Middle frontal gyrus (tissue), 1 donor: ENCODE data around the gene MAP3K1.

Source experiments
- DNase-seq: peaks from one replicate; pipeline ENCODE4 v3.0.0-alpha.2; 2015; ENCODE audit warnings: low spot score; ENCODE audit errors: extremely low spot score

MAP3K1 gene

DNA sequence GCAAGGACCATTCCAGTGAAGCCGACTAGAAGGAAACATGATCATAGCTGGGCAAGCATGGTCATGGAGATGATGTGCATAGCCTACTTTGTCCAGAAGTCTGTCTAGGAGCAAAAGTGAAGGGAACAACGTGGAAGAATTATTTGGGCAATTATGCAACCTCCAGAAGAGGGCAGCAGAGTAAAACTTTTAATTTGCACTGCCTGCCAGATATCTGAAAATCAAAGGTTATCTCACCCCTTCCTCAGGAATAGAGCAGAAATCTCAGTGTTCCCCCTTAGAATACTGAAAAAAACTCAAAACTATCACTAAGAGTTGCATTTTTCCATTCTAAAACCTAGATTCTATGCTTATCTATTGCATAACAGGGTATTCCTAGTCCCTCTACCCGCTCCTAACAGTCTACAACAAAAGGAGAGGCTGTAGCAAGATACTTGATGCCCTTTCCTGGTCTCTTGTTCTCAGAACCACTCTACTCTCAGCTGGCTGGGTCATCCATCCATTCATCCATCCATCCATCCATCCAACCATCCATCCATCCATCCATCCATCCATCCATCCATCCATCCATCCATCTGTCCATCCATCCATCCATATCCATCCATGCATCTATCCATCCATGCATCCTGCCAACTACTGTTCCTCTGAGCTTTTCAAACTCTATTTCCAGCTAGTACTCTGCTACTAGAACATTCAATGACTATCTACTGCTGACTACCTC is 85.7 kb downstream of the MAP3K1 start:
- peak; percentile 33 for DNase-seq

DNA sequence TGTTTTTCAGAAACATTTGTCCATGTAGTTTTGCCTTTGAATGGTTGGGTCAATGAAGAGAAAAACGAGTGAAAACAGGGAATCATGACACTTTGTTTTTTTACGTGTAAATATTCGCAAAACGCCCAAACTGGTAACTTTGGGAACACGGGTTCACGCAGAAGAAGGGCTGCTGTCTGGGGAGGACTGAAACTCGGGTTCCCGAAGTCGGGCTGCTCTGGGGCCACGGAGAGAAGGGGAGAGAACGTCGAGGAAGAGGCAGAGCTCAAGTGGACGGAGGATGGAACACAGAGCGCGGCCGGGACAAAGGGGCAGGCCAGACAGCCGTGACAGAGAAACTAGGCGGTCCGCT is 93.6 kb downstream of the MAP3K1 start:
- DNase-seq, result no peak

DNA sequence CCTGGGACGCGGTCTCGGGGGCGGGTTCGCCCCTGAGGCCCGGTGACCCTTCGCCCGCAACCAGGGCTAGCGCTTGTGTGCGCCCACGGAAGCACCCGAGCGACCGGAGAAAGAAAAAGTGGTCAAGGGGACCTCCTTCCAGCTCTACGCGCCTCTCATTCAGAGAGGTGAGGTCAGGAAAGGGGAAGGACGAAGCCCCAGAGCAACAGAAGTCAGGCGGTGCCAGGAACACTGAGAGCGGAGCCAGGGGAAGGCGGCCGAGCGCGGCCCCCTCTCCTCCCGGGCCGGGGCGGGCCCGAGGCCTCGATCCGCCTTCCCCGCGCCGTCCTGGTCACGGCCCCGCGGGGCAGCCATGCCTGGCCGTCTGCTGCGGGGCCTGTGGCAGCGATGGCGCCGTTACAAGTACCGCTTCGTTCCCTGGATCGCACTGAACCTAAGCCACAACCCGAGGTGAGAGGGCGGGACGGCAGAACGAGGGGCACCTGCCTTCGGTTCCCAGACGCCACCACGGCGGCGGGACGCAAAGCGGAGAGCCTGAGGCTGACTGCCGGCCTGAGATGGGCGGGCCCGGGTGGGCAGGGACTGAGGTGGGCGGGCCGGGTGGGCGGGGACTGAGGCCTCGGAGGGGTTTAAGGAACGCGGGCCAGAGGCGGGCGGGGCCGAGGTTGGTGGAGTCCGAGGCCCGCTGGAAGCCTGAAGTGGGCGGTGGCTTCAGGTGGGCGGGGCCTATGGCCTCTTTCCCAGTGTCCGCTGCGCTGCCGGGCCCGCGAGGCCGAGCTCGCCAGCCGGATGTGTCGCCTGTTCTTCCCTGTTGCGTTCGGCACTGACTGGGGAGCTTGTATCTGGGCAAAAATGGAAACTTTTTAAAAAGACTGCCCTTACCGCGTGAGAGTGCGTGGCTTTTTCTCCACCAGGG is 94.2 kb downstream of the MAP3K1 start, which contains the start of gene SETD9:
TSS of gene SETD9 (plus strand) at position 303 of the 916 bp plus-strand sequence. CDS start at position 353, 50 bp downstream.
- DNase-seq, result peak; percentile 91

DNA sequence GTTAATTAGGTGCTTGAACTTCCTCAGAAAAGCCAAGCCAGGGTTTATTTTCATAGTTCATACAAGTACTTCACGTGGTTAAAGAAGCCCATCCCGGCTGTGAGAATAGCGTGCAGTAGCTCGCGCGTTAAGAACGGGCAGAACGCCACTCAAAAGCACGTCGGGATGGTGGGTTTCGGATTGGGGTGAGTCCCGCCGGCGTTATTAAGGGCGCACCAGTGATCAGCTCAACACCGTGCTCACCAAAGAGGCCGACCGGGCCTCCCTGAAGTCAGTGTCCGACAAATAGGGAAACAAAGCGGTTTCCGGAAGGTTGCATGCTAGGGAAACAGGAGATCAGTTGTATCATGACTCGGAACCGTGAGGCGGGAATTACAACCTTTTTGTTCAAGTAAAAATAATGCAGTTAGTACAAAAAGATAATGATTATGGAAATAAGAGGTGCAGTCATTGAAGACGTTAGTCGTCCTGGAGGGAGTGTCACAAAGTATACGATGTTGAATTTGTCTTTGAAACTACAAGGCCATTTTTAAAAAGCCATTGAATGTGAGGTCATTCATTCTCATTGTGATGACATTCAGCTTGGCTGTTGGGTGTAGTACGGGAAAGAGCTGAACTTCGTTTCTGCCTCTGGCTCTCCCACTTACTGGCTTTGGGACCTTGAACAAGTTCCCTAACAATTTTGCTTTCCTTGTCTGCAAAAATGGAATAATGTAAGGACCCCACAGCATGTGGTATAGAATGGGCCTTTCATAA is 95.0 kb downstream of the MAP3K1 start:
- DNase-seq, result no peak

DNA sequence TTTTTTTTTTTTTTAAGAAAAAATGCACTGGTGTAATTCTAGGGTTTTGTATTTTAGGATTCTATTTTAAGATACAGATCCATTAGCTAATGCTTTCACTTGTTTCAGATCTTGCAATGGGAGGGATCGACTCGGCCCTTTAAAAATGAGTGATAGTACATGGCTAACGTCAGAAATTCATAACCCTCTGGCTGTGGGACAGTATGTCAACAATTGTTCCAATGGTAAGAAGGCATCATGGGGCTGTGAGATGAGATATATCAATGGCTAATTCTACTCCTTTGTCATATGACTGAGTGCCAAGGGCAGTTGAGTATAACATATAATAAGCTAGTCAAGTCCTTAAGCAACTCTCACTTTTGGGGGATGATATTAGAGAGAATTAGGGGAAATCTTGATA is 98.4 kb downstream of the MAP3K1 start:
- DNase-seq, result no peak

DNA sequence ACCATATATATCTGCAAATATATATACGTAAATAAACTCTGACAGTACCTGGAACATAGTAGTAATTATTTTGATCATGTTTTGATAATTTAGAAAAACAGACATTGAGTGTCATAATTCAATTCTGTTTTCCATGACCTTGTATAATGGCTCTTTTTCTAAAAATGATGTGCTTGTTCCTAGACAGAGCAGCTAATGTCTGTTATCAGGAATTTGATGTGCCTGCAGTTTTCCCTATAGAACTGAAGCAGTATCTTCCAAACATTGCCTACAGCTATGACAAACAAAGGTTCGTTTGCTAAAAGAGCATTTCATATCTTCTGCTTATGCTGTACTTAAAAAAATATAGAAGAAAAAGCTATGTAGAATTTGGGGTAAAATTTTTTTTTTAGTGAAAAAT is 99.3 kb downstream of the MAP3K1 start:
- no peak for DNase-seq

DNA sequence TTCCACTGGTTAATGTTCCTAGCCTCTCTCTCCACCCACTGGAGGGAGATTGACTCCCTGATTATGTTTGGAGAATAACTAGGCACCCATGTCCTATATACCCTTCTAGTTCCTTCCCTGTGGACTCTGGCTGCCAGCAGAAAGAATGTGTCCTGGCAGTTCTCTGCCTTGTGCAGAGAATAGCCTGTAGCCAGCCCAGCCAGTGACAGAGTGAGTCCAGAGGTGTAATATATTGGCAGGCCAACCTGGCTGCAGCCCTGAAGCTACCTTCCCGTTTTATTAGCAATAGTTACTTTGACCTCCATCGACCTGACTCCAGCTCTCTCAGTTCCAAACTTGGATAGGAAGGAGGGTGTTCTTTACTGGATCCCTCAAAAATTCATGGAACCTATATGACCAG is 102.2 kb downstream of the MAP3K1 start:
- no peak for DNase-seq

DNA sequence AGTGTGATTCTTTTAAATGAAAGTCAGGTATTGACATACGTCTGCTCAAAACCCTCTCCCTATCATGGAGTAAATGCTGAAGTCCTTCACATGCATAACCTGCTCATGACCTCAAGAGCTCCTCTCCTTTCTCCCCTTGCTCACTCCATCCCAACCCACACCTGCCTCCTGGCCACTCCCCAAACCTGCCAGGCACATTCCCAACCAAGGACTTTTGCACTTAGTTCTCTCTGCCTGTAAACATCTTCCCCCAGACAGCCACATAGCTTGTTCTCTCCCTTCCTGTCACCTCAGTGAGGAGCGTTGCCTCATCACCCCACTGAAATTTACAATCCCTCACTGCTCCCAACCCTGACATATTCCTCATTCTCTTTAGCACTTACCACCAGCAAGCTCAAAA is 102.7 kb downstream of the MAP3K1 start:
- DNase-seq, result no peak

DNA sequence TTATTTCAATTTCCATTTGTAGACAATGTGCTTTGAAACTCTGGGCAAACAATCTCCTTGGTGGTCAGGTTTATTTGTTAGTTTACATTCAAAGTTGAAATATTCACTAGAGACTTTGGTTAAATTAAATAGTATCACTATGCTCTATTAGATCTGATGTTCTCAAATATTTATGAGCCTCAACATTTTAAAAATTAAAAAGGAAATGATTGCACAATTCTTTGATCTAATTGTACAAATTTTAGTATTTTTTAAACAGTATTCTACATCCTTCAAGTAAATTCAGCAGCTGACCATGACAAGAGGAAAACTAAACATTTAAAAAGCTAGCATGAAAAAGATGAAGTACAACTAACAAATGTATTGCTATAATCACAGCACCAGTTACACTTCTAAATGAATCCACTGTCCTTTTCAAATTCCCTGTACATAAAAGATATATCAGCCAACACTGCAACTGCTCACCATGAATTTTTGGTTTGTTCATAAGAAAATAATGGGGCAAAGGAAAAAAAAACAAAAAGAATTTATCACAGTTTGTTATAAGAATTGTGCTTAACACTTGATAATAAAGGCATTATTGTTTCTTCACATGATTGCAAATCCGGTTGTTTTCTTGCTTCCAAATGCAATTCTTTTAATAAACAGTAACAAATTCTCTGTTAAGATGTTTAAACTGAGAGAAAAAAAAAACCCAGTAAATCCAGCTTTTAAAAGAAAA is 104.8 kb downstream of the MAP3K1 start:
- DNase-seq, result no peak

DNA sequence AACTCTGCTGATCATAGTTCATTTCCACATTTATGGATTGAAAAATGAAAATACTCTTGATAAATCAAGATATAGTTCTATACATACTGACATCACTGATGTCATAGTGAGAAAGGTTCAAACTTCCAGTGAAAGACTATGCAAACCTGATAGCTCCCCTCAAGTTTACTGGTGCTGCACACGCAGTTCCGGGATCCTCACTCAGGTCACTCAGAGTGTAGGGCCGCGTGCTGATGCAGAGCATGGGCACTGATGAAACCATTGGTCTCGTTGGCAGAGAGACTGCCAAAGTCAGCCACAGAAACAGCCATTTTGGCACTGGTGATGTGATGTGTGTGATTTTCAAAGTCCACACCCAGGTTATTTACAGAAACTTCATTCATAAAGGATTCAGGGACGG is 107.6 kb downstream of the MAP3K1 start:
- DNase-seq, result no peak

DNA sequence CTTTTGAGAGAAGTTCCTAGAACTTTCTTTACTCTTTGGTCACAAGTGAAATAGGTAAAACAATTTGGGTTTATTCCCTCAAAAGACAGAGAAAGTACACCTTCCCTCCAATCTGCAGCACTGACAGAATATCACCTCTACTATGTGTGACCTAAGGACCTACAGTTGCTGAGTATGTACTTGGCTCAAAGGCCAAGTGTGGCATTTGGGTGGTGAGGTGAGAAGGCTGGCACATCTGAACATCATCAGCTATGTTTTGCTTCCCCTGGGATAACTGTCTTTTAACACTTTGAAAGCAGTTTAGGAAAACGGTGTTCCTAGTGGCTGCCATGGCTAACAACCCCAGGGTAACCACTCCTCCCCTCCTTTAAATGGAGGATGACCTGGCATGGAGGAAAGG is 119.0 kb downstream of the MAP3K1 start:
- DNase-seq, result no peak

DNA sequence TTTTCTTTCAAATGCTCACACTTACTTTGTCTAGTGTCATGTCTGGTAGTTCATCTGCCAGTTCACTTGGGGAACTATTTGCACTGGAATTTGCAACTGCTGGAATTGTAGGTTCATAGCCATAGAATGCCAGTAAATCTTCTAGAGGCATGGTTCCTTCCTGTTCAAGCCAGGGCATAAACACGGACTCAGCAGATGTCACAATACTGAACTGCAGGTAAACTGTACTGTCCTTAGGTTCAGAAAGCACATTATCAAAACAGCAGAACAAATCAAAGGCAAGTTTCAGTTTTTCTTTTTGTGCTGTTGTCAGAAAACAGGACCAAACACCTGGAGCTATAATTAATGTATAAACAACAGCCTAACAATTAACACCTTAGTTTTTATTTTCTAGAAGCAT is 123.5 kb downstream of the MAP3K1 start:
- no peak for DNase-seq

DNA sequence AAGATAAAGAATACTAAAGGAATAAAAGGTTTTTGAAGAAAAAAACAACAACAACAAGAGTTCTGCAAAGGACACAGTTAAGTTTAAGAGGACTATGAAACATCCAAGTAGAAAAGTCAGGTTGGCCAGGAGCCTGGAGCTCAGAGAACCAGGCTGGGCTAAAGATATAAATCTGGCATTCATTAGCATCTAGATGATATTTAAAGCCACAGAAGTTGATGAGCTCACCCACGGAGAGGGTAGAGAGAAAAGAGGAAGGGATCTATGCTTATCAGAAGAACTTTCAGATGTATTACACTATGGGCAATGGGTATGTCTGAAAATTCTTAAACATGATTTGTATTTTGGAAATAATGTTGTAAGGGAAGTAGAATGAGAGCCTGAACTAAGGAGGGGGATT is 126.6 kb downstream of the MAP3K1 start:
- no peak for DNase-seq
